ENCODE measurements around the gene AATK. TPM values are rescaled to one million over a fixed set of nuclear protein-coding genes. Genes with fewer than 3 reads are reported as not detected.
A peak's percentile ranks its signal among the peaks of the same experiment; 100 is the strongest.

The AATK gene
- polyA plus RNA-seq, 2 of the 4 experiments (the other 2 are of a cell fraction): 0.26 to 0.37 TPM

DNA sequence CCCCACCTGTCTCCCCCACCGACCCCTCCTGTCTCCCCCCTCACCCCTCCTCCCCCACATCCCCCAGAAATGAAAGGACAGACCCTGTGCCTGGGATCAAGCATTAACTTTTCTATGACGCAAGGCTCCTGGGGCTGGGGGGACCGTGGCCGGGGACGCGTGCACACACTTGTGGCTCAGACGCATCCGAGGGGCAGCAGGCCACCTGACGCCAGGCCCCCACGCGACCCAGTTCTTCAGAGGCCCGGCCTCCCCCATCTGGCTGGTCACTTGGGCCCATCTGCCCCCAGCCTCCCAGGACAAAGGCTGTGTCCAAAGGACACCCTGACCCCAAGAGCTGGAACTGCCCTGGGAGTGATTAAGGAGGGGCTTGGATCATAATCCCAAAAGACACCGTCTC is 14.7 kb downstream of the AATK start:
- WGBS (ENCODE audit: missing lambda C conversion rate): 83% methylated on average over 12 of the region's 13 CpGs
- no peak overlapping the region for H3K27ac ChIP-seq
- FAIRE-seq (no peak), DNase-seq (ENCODE audit: low read depth in 1 of 2, low spot score in 1 of 2) (no peak), ATAC-seq (no peak)
- POLR2A ChIA-PET: no interaction called here
- no peak overlapping the region for H3K4me2 ChIP-seq
- TF ChIP-seq ZNF302 (CRISPR knock-in tag; IDR thresholded peaks at IDR 0.05): no peak
- TF ChIP-seq TP53 (CRISPR knock-in tag; IDR thresholded peaks at IDR 0.05): no peak
- no peaks in the 10 kb centered on the region for H3K4me1 ChIP-seq
- CTCF ChIA-PET: interaction anchor here (3.6 to 11.4 kb wide), 2 partner anchors 8 to 49 kb away, joined by 24 to 121 read pairs; no protein-coding TSS in a partner anchor
- no peaks in the 10 kb centered on the region for H3K9me3 ChIP-seq
- no peak overlapping the region for H3K4me3 ChIP-seq

DNA sequence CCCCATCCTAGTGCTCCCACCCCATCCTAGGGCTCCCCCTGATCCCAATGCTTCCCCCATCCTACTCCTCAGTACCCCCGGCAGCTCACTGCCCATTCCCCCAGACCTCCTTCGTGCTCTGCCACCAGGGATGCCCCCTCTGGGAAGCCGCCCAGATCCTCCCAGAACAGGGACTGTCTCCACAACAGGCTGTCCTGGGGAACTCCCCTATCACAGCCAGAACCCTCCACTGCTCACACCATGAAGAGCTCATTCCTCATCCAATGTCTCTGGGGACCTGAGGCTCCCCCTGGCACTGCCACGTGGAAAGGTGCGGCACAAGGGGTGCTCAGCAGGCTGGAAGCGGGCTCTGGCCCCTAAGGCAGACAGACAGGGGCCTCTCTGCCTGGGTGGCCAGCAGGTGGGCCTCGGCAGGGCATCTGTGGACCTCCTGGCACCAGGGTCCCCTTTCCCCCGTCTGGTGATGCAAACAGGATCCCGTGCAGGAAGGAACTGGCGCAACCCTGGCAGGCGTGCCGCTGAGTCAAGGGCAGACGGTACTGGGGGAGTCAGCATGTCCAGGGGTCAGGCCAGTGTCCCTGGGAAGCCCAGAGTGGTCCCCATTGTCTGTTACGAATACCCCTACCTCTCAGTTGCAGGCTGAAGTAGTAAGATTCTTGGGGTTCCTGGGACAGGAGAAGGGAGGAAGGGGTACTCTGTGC is 15.5 kb downstream of the AATK start:
- no peak overlapping the region for H3K27ac ChIP-seq
- ChIA-PET CTCF (interaction anchor here (1.1 to 11.5 kb wide), 4 partner anchors 7 to 92 kb away, joined by 3 to 175 read pairs (median 62); no protein-coding TSS in a partner anchor), POLR2A (no interaction called here)
- H3K4me1 ChIP-seq: no peaks in the 10 kb centered on the region
- no peak for TF ChIP-seq CHD2 (IDR thresholded peaks at IDR 0.05; ENCODE audit: low read length, partially characterized antibody)
- no peak for TF ChIP-seq MAX (IDR thresholded peaks at IDR 0.05)
- TF ChIP-seq KDM5A (IDR thresholded peaks at IDR 0.05): no peak
- DNase-seq (ENCODE audit: low read depth in 1 of 2, low spot score in 1 of 2): no peak
- no peak overlapping the region for H3K4me3 ChIP-seq
- FAIRE-seq: no peak
- H3K4me2 ChIP-seq: no peak overlapping the region
- no peaks in the 10 kb centered on the region for H3K9me3 ChIP-seq
- peak; percentile 37 to 46; a peak in 4 of 6 replicates for ATAC-seq
- WGBS (ENCODE audit: missing lambda C conversion rate): 49% methylated on average over 13 of the region's 14 CpGs

DNA sequence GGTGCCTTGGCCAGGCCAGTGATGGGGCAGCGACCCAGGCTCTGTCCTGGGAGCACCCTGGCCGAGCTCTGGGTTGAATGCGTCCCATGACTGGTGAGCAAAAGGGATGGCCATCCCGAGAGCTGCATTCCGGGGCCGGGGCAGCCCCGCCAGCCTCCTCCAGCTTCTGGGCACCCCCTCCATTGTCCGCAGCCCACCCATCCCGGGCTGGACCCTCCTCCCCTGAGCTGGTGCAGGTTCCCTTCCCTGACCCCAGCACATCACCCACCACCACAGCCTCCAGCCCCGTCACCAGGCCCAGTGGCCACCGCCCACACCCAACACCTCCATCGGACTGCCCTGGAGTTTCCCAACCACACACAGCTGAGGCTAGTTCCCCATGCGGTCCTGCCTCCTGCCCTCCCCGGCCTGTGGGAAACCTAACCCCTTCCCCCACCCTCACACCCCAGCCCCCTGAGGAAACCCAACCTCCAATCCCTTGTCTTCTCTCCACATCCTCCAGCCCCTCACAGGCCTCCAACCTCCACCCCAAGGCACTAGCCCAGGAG is 17.0 kb downstream of the AATK start:
- no peak for TF ChIP-seq RAD21 (conservative IDR thresholded peaks at IDR 0.05 in 1 of 2, IDR thresholded peaks at IDR 0.05 in 1 of 2)
- no peak for TF ChIP-seq TP53 (CRISPR knock-in tag; IDR thresholded peaks at IDR 0.05)
- TF ChIP-seq, protein P1, sequence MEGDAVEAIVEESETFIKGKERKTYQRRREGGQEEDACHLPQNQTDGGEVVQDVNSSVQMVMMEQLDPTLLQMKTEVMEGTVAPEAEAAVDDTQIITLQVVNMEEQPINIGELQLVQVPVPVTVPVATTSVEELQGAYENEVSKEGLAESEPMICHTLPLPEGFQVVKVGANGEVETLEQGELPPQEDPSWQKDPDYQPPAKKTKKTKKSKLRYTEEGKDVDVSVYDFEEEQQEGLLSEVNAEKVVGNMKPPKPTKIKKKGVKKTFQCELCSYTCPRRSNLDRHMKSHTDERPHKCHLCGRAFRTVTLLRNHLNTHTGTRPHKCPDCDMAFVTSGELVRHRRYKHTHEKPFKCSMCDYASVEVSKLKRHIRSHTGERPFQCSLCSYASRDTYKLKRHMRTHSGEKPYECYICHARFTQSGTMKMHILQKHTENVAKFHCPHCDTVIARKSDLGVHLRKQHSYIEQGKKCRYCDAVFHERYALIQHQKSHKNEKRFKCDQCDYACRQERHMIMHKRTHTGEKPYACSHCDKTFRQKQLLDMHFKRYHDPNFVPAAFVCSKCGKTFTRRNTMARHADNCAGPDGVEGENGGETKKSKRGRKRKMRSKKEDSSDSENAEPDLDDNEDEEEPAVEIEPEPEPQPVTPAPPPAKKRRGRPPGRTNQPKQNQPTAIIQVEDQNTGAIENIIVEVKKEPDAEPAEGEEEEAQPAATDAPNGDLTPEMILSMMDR (IDR thresholded peaks at IDR 0.05): no peak
- TF ChIP-seq HDAC2 (IDR thresholded peaks at IDR 0.05): no peak
- no peak for TF ChIP-seq MAZ (IDR thresholded peaks at IDR 0.05; ENCODE audit: borderline replicate concordance, low read depth, low read length)
- TF ChIP-seq RARB (CRISPR knock-in tag; IDR thresholded peaks at IDR 0.05): no peak
- no peak for TF ChIP-seq HOXB13 (CRISPR knock-in tag; IDR thresholded peaks at IDR 0.05; ENCODE audit: low read depth)
- TF ChIP-seq CBX2 (IDR thresholded peaks at IDR 0.05; ENCODE audit: borderline replicate concordance, low read depth): no peak
- no peak for TF ChIP-seq JUN (IDR thresholded peaks at IDR 0.05)
- Histone ChIP-seq H3K4me3 (no peak overlapping the region), H3K9me3 (no peaks in the 10 kb centered on the region), H3K4me1 (no peaks in the 10 kb centered on the region), H3K4me2 (no peak overlapping the region), H3K27ac (no peak overlapping the region)
- ChIA-PET POLR2A (no interaction called here), CTCF (interaction anchor here (1.0 to 11.5 kb wide), 7 partner anchors 6 to 125 kb away, joined by 3 to 175 read pairs (median 6); no protein-coding TSS in a partner anchor)
- no peak for FAIRE-seq
- 59% methylated on average over 14 of the region's 14 CpGs for WGBS (ENCODE audit: missing lambda C conversion rate)
- ATAC-seq: peak; percentile 20 to 35; a peak in 3 of 6 replicates
- no peak for DNase-seq (ENCODE audit: low read depth in 1 of 2, low spot score in 1 of 2)

DNA sequence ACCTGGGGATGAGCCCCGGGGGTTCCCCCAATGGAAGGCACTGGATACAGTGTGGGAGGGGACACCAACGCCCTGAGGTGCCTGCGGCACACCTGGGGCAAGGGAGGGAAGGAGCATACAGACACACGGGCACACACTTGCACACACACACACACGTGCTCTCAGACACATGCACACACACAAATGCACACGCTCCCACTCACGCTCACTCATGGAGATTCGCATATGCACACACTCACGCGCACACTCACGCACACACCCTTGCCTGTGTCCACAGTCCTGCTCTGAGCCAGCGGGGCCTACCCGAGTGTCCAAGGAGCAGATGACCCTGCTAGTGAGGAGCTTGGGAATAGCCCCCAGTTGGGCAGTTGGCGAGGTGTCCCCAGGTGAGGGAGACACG is 17.4 kb downstream of the AATK start:
- DNase-seq (ENCODE audit: low read depth in 1 of 2, low spot score in 1 of 2): no peak
- Histone ChIP-seq H3K4me3 (no peak overlapping the region), H3K27ac (no peak overlapping the region), H3K4me2 (no peak overlapping the region), H3K9me3 (no peaks in the 10 kb centered on the region), H3K4me1 (no peaks in the 10 kb centered on the region)
- 0 out of 6 replicates have a peak, but pooled peaks have one; percentile 7 to 15 for ATAC-seq
- ChIA-PET POLR2A (no interaction called here), CTCF (interaction anchor here (0.7 to 11.5 kb wide), 9 partner anchors 5 to 336 kb away, joined by 3 to 175 read pairs (median 5); no protein-coding TSS in a partner anchor)
- no peak for FAIRE-seq
- WGBS (ENCODE audit: missing lambda C conversion rate): 68% methylated on average over 15 of the region's 15 CpGs
- TF ChIP-seq RNF2 (IDR thresholded peaks at IDR 0.05; ENCODE audit: borderline replicate concordance, low read depth) (no peak), CHD2 (IDR thresholded peaks at IDR 0.05; ENCODE audit: low read length, partially characterized antibody) (no peak), EP300 (IDR thresholded peaks at IDR 0.05) (no peak), KDM5A (IDR thresholded peaks at IDR 0.05) (no peak), NFE2L2 (conservative IDR thresholded peaks at IDR 0.05; ENCODE audit: low read length) (no peak), FOXS1 (CRISPR knock-in tag; IDR thresholded peaks at IDR 0.05) (no peak), RAD21 (conservative IDR thresholded peaks at IDR 0.05 in 1 of 2, IDR thresholded peaks at IDR 0.05 in 1 of 2) (no peak), PBX3 (IDR thresholded peaks at IDR 0.05) (no peak), USF2 (IDR thresholded peaks at IDR 0.05) (no peak), FOSB (CRISPR knock-in tag; IDR thresholded peaks at IDR 0.05) (no peak), ZSCAN20 (CRISPR knock-in tag; IDR thresholded peaks at IDR 0.05) (no peak)
- TF ChIP-seq, protein P2, sequence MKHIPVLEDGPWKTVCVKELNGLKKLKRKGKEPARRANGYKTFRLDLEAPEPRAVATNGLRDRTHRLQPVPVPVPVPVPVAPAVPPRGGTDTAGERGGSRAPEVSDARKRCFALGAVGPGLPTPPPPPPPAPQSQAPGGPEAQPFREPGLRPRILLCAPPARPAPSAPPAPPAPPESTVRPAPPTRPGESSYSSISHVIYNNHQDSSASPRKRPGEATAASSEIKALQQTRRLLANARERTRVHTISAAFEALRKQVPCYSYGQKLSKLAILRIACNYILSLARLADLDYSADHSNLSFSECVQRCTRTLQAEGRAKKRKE (CRISPR knock-in tag; IDR thresholded peaks at IDR 0.05; ENCODE audit: low read depth): no peak

All from A549 (cell line).